HG03066 (cell line): Measurements from ENCODE around the gene CALU.

Experiments used
- ATAC-seq: cut with Tn5 transposase; IDR thresholded peaks from one replicate; pipeline ENCODE4 v1.9.1; 2021; ENCODE audit warnings: low read depth; ENCODE audit not compliant: unreplicated experiment

Gene CALU

GRCh38 chr7:128781126-128781525, 42.0 kb downstream of the CALU start:
- ATAC-seq = no peak

GRCh38 chr7:128781851-128782250, 42.7 kb downstream of the CALU start:
- ATAC-seq = no peak

GRCh38 chr7:128783143-128783861, 44.1 kb downstream of the CALU start:
- ATAC-seq = no peak

GRCh38 chr7:128785738-128786137, 46.6 kb downstream of the CALU start:
- ATAC-seq = no peak

GRCh38 chr7:128788446-128789412, 49.6 kb downstream of the CALU start:
- no peak for ATAC-seq

GRCh38 chr7:128790315-128791041, 51.3 kb downstream of the CALU start:
- ATAC-seq = peak; percentile 17

- peak; percentile 91 for ATAC-seq
Measured at GRCh38 chr7:128791121-128791971, 52.2 kb downstream of the CALU start, which contains the start of gene CCDC136. Gene CCDC136 (plus strand): TSS chr7:128791968. CDS start chr7:128792412, 444 bp downstream.

- no peak for ATAC-seq
Measured at GRCh38 chr7:128791972-128792327, 52.8 kb downstream of the CALU start.

GRCh38 chr7:128792471-128793180, 53.5 kb downstream of the CALU start:
- no peak for ATAC-seq

GRCh38 chr7:128793181-128793547, 54.0 kb downstream of the CALU start:
- no peak for ATAC-seq

GRCh38 chr7:128794020-128794419, 54.9 kb downstream of the CALU start:
- no peak for ATAC-seq

GRCh38 chr7:128794436-128794835, 55.3 kb downstream of the CALU start:
- ATAC-seq = no peak

- ATAC-seq = no peak
Measured at GRCh38 chr7:128795129-128795528, 56.0 kb downstream of the CALU start.

- ATAC-seq = no peak
Measured at GRCh38 chr7:128796327-128796726, 57.2 kb downstream of the CALU start.

- ATAC-seq = no peak
Measured at GRCh38 chr7:128799451-128799850, 60.3 kb downstream of the CALU start.

- ATAC-seq = no peak
Measured at GRCh38 chr7:128800567-128800966, 61.4 kb downstream of the CALU start.

GRCh38 chr7:128801003-128801402, 61.8 kb downstream of the CALU start:
- ATAC-seq = no peak

GRCh38 chr7:128801667-128802418, 62.7 kb downstream of the CALU start:
- ATAC-seq = no peak

- ATAC-seq = no peak
Measured at GRCh38 chr7:128804484-128804883, 65.3 kb downstream of the CALU start.
